ENCODE data around the gene UBE2F.
"Not testable (repeated sequence)": the region's sequence is repeated elsewhere in the genome, so short reads cannot be mapped to it uniquely, and the experiment has no call there.

Gene UBE2F

GRCh38 chr2:237943395-237944094 is 23.3 kb upstream of the UBE2F start:
- Histone ChIP-seq H3K4me3 (ENCODE audit: low read length in 2 of 2) (no peak overlapping the region), H3K9me3 (ENCODE audit: control insufficient read depth in 2 of 2, low read length in 2 of 2) (peaks cover 0 to 4% of the 10 kb centered on the region in 2 donors), H3K27me3 (ENCODE audit: control insufficient read depth in 2 of 2, insufficient read depth in 2 of 2, low read length in 2 of 2) (no peaks in the 10 kb centered on the region), H3K9ac (ENCODE audit: low read depth in 1 of 2, low read length in 2 of 2) (no peak overlapping the region), H3K36me3 (ENCODE audit: control insufficient read depth in 2 of 2, insufficient read depth in 2 of 2, low read length in 2 of 2) (no peaks in the 10 kb centered on the region), H3K4me1 (ENCODE audit: control insufficient read depth in 2 of 2, insufficient read depth in 2 of 2, low read length in 2 of 2) (no peaks in the 10 kb centered on the region), H3K27ac (ENCODE audit: low read depth in 2 of 2, low read length in 2 of 2) (no peak overlapping the region)

DNA sequence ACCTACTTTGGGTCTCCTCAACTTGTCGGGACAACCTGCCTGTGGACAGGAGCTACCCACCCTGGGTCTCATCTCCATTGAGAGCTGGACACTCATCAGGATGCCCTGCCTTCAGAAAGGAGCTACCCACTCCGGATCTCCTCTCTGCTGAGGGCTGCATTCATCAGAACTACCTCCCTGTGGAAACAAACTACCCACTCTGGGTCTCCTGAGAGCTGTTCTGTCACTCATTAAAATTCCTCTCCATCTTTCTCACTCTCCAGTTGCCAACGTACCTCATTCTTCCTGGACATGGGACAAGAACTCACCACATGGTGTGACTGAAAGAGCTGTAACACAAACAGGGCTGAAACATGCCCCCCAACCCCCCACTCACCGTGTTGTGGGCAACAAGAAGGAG is 22.5 kb upstream of the UBE2F start:
- H3K27ac ChIP-seq (ENCODE audit: low read depth in 2 of 2, low read length in 2 of 2) = no peak overlapping the region
- no peak overlapping the region for H3K9ac ChIP-seq (ENCODE audit: low read depth in 1 of 2, low read length in 2 of 2)
- H3K4me1 ChIP-seq (ENCODE audit: control insufficient read depth in 2 of 2, insufficient read depth in 2 of 2, low read length in 2 of 2) = no peaks in the 10 kb centered on the region
- no peaks in the 10 kb centered on the region for H3K27me3 ChIP-seq (ENCODE audit: control insufficient read depth in 2 of 2, insufficient read depth in 2 of 2, low read length in 2 of 2)
- no peaks in the 10 kb centered on the region for H3K36me3 ChIP-seq (ENCODE audit: control insufficient read depth in 2 of 2, insufficient read depth in 2 of 2, low read length in 2 of 2)
- peaks cover 0 to 4% of the 10 kb centered on the region in 2 donors for H3K9me3 ChIP-seq (ENCODE audit: control insufficient read depth in 2 of 2, low read length in 2 of 2)
- H3K4me3 ChIP-seq (ENCODE audit: low read length in 2 of 2) = no peak overlapping the region

DNA sequence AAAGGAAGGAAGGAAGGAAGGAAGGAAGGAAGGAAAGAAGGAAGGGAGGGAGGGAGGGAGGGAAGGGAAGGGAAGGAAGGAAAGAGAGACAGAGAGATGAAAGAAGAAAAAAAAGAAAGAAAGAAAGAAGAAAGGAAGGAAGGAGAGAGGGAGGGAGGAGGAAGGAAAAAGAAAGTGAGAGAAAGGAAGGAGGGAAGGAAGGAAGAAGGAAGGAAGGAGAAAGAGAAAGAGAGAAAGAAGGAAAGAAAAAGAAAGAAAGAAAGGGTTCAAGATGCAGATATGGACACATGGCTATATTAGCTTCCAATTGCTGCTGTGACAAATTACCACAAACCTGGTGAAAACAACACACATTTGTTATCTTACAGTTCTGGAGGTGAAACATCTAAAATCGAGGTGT is 20.4 kb upstream of the UBE2F start:
- Histone ChIP-seq H3K36me3 (ENCODE audit: control insufficient read depth in 2 of 2, insufficient read depth in 2 of 2, low read length in 2 of 2) (no peaks in the 10 kb centered on the region), H3K9me3 (ENCODE audit: control insufficient read depth in 2 of 2, low read length in 2 of 2) (peaks cover 0 to 4% of the 10 kb centered on the region in 2 donors), H3K27ac (ENCODE audit: low read depth in 2 of 2, low read length in 2 of 2) (no peak overlapping the region), H3K4me3 (ENCODE audit: low read length in 2 of 2) (no peak overlapping the region), H3K27me3 (ENCODE audit: control insufficient read depth in 2 of 2, insufficient read depth in 2 of 2, low read length in 2 of 2) (no peaks in the 10 kb centered on the region), H3K9ac (ENCODE audit: low read depth in 1 of 2, low read length in 2 of 2) (no peak overlapping the region), H3K4me1 (ENCODE audit: control insufficient read depth in 2 of 2, insufficient read depth in 2 of 2, low read length in 2 of 2) (no peaks in the 10 kb centered on the region)

DNA sequence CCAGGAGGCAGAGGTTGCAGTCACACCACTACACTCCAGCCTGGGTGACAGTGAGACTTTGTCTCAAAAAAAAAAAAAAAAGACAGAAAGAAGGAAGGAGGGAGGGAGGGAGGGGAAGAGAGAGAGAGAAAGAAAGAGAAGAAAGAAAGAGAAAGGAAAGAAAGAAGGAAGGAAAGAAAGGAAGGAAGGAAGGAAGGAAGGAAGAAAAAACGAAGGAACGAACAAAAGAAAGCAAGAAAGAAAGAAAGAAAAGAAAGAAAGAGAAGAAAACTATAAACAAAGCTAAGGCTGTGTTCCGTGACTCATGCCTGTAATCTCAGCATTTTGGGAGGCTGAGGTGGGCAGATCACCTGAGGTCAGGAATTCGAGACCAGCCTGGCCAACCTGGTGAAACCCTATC is 15.5 kb upstream of the UBE2F start:
- not testable (repeated sequence) for H3K27me3 ChIP-seq (ENCODE audit: control insufficient read depth in 2 of 2, insufficient read depth in 2 of 2, low read length in 2 of 2); H3K4me3 ChIP-seq (ENCODE audit: low read length in 2 of 2); H3K36me3 ChIP-seq (ENCODE audit: control insufficient read depth in 2 of 2, insufficient read depth in 2 of 2, low read length in 2 of 2); H3K27ac ChIP-seq (ENCODE audit: low read depth in 2 of 2, low read length in 2 of 2); H3K4me1 ChIP-seq (ENCODE audit: control insufficient read depth in 2 of 2, insufficient read depth in 2 of 2, low read length in 2 of 2); H3K9ac ChIP-seq (ENCODE audit: low read depth in 1 of 2, low read length in 2 of 2); H3K9me3 ChIP-seq (ENCODE audit: control insufficient read depth in 2 of 2, low read length in 2 of 2)

GRCh38 chr2:237951878-237952277 is 14.9 kb upstream of the UBE2F start:
- no peaks in the 10 kb centered on the region for H3K4me1 ChIP-seq (ENCODE audit: control insufficient read depth in 2 of 2, insufficient read depth in 2 of 2, low read length in 2 of 2)
- H3K9me3 ChIP-seq (ENCODE audit: control insufficient read depth in 2 of 2, low read length in 2 of 2) = no peaks in the 10 kb centered on the region
- no peaks in the 10 kb centered on the region for H3K36me3 ChIP-seq (ENCODE audit: control insufficient read depth in 2 of 2, insufficient read depth in 2 of 2, low read length in 2 of 2)
- H3K4me3 ChIP-seq (ENCODE audit: low read length in 2 of 2) = no peak overlapping the region
- no peak overlapping the region for H3K27ac ChIP-seq (ENCODE audit: low read depth in 2 of 2, low read length in 2 of 2)
- peaks cover 3 to 8% of the 10 kb centered on the region in 2 donors for H3K27me3 ChIP-seq (ENCODE audit: control insufficient read depth in 2 of 2, insufficient read depth in 2 of 2, low read length in 2 of 2)
- H3K9ac ChIP-seq (ENCODE audit: low read depth in 1 of 2, low read length in 2 of 2) = no peak overlapping the region

DNA sequence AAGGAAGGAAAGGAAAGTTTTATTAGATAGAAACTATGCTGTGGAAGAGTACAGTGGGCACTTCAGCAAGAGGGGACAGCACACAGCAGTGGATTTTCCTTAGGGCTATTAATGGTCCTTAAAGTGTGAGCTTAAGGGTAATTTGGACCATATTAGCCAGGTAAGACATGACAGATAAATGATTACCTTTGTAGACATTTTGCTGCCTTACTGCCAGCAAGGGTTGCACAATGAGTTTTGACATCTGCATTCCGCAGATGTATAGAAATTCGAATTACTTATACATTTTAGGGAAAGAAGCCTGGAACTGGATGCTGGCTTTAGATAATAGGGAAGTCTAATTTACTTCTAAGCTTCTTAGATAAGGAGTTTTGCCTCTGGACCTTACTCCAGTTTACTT is 14.0 kb upstream of the UBE2F start:
- Histone ChIP-seq H3K36me3 (ENCODE audit: control insufficient read depth in 2 of 2, insufficient read depth in 2 of 2, low read length in 2 of 2) (no peaks in the 10 kb centered on the region), H3K4me1 (ENCODE audit: control insufficient read depth in 2 of 2, insufficient read depth in 2 of 2, low read length in 2 of 2) (no peaks in the 10 kb centered on the region), H3K4me3 (ENCODE audit: low read length in 2 of 2) (no peak overlapping the region), H3K27me3 (ENCODE audit: control insufficient read depth in 2 of 2, insufficient read depth in 2 of 2, low read length in 2 of 2) (peaks cover 3 to 8% of the 10 kb centered on the region in 2 donors), H3K9me3 (ENCODE audit: control insufficient read depth in 2 of 2, low read length in 2 of 2) (no peaks in the 10 kb centered on the region), H3K27ac (ENCODE audit: low read depth in 2 of 2, low read length in 2 of 2) (no peak overlapping the region), H3K9ac (ENCODE audit: low read depth in 1 of 2, low read length in 2 of 2) (no peak overlapping the region)

- no peaks in the 10 kb centered on the region for H3K9me3 ChIP-seq (ENCODE audit: control insufficient read depth in 2 of 2, low read length in 2 of 2)
- H3K4me1 ChIP-seq (ENCODE audit: control insufficient read depth in 2 of 2, insufficient read depth in 2 of 2, low read length in 2 of 2) = no peaks in the 10 kb centered on the region
- H3K4me3 ChIP-seq (ENCODE audit: low read length in 2 of 2) = no peak overlapping the region
- H3K36me3 ChIP-seq (ENCODE audit: control insufficient read depth in 2 of 2, insufficient read depth in 2 of 2, low read length in 2 of 2) = no peaks in the 10 kb centered on the region
- peaks cover 3 to 8% of the 10 kb centered on the region in 2 donors for H3K27me3 ChIP-seq (ENCODE audit: control insufficient read depth in 2 of 2, insufficient read depth in 2 of 2, low read length in 2 of 2)
- no peak overlapping the region for H3K9ac ChIP-seq (ENCODE audit: low read depth in 1 of 2, low read length in 2 of 2)
- no peak overlapping the region for H3K27ac ChIP-seq (ENCODE audit: low read depth in 2 of 2, low read length in 2 of 2)
These were observed 11.0 kb upstream of the UBE2F start for GRCh38 chr2:237955640-237956401.

DNA sequence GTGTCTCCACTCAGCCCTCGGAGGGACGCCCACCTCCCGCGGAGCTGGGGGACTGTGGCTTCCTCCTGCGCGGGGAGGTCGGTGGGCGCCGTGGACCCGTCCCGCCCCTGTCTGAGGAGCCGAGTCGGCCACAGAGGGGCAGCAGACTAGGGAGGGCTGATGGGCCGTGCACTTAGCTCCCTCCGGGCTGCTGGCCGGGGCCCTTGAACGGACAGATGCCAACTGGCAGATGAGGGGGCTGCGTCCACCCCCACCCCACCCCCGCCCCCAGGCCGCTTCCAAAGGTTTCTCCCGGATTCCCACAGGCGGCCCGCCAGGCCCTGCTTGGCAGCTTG is 10.4 kb upstream of the UBE2F start:
- no peaks in the 10 kb centered on the region for H3K4me1 ChIP-seq (ENCODE audit: control insufficient read depth in 2 of 2, insufficient read depth in 2 of 2, low read length in 2 of 2)
- H3K4me3 ChIP-seq (ENCODE audit: low read length in 2 of 2) = no peak overlapping the region
- no peaks in the 10 kb centered on the region for H3K9me3 ChIP-seq (ENCODE audit: control insufficient read depth in 2 of 2, low read length in 2 of 2)
- H3K27me3 ChIP-seq (ENCODE audit: control insufficient read depth in 2 of 2, insufficient read depth in 2 of 2, low read length in 2 of 2) = peaks cover 3 to 8% of the 10 kb centered on the region in 2 donors
- no peaks in the 10 kb centered on the region for H3K36me3 ChIP-seq (ENCODE audit: control insufficient read depth in 2 of 2, insufficient read depth in 2 of 2, low read length in 2 of 2)
- no peak overlapping the region for H3K27ac ChIP-seq (ENCODE audit: low read depth in 2 of 2, low read length in 2 of 2)
- H3K9ac ChIP-seq (ENCODE audit: low read depth in 1 of 2, low read length in 2 of 2) = no peak overlapping the region

DNA sequence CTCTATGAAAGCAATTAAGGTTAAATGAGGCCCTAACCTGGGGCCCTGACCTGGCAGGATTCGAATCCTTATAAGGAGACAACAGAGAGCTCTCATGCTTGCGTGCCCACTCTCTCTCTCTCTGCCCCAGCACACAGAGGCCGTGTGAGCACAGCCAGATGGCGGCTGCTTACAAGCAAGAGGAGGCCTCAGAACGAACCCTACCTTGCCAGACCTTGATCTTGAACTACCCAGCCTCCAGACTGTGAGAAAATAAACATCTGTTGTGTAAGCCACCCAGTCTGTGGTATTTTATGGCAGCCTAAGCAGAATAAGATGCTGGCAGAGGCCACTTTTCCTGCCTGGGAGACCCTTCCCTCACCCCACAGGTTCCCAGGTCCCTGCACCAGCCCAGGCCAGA is 5.2 kb upstream of the UBE2F start:
- H3K9me3 ChIP-seq (ENCODE audit: control insufficient read depth in 2 of 2, low read length in 2 of 2) = peaks cover 0 to 10% of the 10 kb centered on the region in 2 donors
- no peak overlapping the region for H3K27ac ChIP-seq (ENCODE audit: low read depth in 2 of 2, low read length in 2 of 2)
- H3K4me3 ChIP-seq (ENCODE audit: low read length in 2 of 2) = no peak overlapping the region
- H3K36me3 ChIP-seq (ENCODE audit: control insufficient read depth in 2 of 2, insufficient read depth in 2 of 2, low read length in 2 of 2) = no peaks in the 10 kb centered on the region
- peaks cover 4% of the 10 kb centered on the region in 2 donors for H3K4me1 ChIP-seq (ENCODE audit: control insufficient read depth in 2 of 2, insufficient read depth in 2 of 2, low read length in 2 of 2)
- H3K27me3 ChIP-seq (ENCODE audit: control insufficient read depth in 2 of 2, insufficient read depth in 2 of 2, low read length in 2 of 2) = peaks cover 0 to 2% of the 10 kb centered on the region in 2 donors
- no peak overlapping the region for H3K9ac ChIP-seq (ENCODE audit: low read depth in 1 of 2, low read length in 2 of 2)

DNA sequence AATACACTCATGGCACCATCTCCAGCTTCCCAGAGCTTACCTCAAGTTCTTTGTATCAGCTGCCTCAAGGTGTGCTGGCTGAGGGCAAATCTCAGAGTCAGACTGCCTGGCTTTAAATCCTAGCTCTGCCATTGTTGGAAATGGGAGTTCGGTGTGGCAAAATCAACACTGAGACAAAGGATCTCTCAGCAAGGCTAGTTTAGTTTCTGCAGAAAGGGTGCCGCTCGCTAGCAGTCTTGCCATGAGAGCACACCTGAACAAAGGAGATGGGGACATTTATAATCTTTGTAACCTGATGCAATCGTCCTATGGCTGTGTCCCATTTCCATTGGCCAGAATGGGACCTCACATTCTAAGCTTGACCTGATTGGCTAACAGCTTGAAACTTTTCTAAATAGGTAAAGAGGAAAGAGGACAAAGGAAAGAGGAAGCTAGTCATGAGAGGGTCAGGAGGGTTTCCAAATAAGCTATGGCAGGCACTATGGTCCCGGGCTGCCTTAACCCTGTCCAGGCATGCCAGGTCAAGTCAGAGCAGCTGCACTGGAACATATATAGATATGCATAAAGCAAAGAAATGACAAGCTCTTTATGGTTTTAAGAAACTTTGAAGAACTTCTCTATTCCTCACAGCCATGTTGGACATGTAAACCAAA is 4.3 kb upstream of the UBE2F start:
- H3K36me3 ChIP-seq (ENCODE audit: control insufficient read depth in 2 of 2, insufficient read depth in 2 of 2, low read length in 2 of 2) = no peaks in the 10 kb centered on the region
- no peak overlapping the region for H3K27ac ChIP-seq (ENCODE audit: low read depth in 2 of 2, low read length in 2 of 2)
- peaks cover 0 to 10% of the 10 kb centered on the region in 2 donors for H3K9me3 ChIP-seq (ENCODE audit: control insufficient read depth in 2 of 2, low read length in 2 of 2)
- no peak overlapping the region for H3K9ac ChIP-seq (ENCODE audit: low read depth in 1 of 2, low read length in 2 of 2)
- H3K4me1 ChIP-seq (ENCODE audit: control insufficient read depth in 2 of 2, insufficient read depth in 2 of 2, low read length in 2 of 2) = peaks cover 4 to 6% of the 10 kb centered on the region in 2 donors
- H3K4me3 ChIP-seq (ENCODE audit: low read length in 2 of 2) = no peak overlapping the region
- no peaks in the 10 kb centered on the region for H3K27me3 ChIP-seq (ENCODE audit: control insufficient read depth in 2 of 2, insufficient read depth in 2 of 2, low read length in 2 of 2)
